HG03442 (cell line): ENCODE data around the gene ABCC1.
"Not testable (repeated sequence)": the region's sequence is repeated elsewhere in the genome, so short reads cannot be mapped to it uniquely, and the experiment has no call there.

ENCODE experiments used
- ATAC-seq: cut with Tn5 transposase; IDR thresholded peaks from one replicate; pipeline ENCODE4 v1.9.1; 2021; ENCODE audit warnings: mild to moderate bottlenecking, moderate library complexity; ENCODE audit not compliant: unreplicated experiment

Gene ABCC1

DNA sequence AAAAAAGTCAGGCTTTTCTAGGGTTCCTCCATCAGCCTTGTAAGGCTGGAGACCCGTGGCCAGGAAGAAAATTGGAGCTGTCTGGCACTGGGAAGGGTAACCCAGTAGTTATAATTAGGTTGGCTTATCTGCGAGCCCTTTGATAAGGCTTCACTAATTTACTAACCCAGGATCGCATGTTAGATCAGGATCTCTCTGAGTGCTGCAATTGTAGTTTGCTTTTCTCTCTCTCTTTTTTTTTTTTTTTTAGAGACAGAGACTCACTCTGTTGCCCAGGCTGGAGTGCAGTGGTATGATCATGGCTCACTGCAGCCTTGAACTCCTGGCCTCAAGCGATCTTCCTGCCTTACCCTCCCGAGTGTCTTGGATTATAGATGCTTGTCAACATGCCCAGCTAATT lies 17.0 kb downstream of the ABCC1 start:
- ATAC-seq, result no peak

DNA sequence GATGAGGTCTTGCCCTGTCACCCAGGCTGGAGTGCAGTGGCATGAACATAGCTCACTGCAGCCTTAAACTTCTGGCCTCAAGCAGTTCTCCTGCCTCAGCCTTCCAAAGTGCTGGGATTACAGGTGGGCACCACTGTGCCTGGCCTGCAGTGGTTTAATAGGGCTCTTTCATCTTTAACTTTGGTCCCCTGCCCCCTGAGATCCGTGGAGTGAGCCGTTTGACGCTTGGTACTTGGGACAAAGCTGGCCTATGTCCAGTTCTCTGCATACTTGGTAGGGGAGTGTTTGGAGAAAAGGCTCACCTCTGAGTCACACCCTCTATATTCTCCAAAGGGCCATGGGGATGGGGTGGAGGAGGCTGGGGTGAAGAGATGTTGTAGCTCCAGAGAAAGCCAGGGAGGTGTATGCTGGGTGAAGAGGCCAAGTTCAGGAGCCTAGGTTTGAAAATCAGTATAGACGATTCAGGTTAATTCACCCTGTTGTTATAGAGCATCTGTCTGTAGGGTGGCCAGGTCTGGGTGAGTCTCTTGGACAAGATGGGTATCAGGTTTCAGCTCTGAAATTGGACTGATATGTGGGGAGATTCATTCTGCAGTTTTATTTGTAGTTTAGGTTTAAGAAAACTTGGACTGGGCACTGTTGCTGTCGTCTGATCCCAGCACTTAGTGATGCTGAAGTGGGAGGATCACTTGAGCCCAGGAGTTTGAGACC lies 17.6 kb downstream of the ABCC1 start:
- no peak for ATAC-seq

DNA sequence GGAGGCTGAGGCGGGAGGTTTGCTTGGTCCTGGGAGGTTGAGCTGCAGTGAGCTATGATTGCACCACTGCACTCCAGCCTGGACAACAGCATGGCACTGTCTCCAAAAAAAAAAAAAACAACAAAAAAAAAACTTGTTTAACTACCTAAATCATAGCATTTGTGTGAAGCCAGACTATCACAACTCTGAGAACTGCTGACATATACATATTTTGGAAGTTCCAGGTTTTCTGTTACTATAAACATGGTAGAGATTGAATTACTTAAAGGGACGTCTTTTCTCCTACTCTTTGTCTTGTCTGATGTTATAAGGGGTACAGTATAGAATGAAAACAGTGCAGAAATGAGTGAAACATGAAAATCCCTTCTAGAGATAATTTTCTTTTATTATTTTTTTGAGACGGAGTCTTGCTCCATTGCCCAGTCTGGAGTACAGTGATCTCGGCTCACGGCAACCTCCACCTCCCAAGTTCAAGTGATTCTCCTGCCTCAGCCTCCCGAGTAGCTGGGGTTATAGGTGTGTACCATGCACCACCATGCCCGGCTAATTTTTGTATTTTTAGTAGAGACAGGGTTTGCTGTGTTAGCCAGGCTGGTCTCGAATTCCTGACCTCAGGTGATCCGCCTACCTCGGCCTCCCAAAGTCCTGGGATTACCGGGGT lies 18.4 kb downstream of the ABCC1 start:
- ATAC-seq, result no peak

DNA sequence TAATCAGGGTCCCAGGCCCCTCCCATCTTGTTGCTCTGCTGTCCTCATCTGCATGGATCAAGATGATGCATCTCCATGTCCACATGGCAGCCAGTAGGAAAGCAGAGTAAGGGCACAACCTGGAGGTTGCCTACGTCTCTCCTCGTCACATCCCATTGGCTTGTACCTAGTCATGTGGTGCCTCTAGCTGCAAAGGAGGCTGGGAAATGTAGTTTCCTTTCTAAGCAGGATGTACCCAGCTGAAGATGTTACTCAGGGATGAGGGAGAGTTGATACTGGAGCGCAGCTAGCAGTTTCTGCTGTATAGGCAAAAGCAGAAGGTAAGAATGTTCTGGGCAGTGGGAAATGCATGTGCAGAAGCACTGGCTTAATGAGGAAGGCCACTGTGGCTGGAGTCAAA lies 20.8 kb downstream of the ABCC1 start:
- no peak for ATAC-seq

- ATAC-seq, result no peak
These were observed 21.5 kb downstream of the ABCC1 start for GRCh38 chr16:15970743-15971439.

- ATAC-seq, result no peak
These were observed 22.0 kb downstream of the ABCC1 start for GRCh38 chr16:15971440-15971815.

- no peak for ATAC-seq
These were observed 22.8 kb downstream of the ABCC1 start for GRCh38 chr16:15972046-15972868.

DNA sequence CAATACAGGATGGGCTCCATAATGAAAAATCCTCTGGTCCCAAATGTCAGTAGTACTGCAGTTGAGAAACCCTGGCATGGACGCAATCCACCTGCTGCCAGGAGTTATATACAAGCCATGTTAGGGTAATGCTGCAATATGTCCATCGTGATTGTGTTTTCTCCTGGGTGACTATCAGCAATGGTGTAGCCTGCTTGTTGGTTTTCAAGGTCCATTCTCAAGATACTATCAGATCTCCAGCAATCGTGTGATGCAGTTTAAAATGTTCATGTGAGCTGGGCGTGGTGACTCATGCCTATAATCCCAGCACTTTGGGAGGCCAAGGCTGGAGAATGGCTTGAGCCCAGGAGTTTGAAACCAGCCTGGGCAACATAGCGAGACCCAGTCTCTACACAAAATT lies 24.0 kb downstream of the ABCC1 start:
- no peak for ATAC-seq

DNA sequence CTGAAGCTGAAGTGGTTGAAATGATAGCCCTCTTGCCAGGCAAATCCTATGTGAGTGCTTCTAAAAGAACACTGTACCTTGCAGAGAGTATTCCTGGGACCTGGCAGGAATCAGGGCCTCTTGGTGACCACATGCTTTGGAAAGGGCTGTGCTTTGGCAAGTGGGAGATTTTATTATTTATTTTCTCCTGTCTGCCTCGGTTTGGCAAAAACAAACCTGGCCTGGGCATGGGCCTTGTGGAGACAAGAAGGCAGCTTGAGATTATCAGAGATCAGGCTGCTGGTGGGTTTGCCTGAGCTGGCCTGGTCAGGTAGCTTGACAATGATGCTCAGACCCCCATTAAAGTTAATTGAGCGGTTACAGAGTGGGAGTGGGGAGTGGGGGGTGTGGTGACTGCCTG lies 24.6 kb downstream of the ABCC1 start:
- ATAC-seq, result no peak

GRCh38 chr16:15975172-15975571 lies 25.8 kb downstream of the ABCC1 start:
- ATAC-seq, result no peak

- ATAC-seq, result no peak
These were observed 26.9 kb downstream of the ABCC1 start for GRCh38 chr16:15976225-15976812.

DNA sequence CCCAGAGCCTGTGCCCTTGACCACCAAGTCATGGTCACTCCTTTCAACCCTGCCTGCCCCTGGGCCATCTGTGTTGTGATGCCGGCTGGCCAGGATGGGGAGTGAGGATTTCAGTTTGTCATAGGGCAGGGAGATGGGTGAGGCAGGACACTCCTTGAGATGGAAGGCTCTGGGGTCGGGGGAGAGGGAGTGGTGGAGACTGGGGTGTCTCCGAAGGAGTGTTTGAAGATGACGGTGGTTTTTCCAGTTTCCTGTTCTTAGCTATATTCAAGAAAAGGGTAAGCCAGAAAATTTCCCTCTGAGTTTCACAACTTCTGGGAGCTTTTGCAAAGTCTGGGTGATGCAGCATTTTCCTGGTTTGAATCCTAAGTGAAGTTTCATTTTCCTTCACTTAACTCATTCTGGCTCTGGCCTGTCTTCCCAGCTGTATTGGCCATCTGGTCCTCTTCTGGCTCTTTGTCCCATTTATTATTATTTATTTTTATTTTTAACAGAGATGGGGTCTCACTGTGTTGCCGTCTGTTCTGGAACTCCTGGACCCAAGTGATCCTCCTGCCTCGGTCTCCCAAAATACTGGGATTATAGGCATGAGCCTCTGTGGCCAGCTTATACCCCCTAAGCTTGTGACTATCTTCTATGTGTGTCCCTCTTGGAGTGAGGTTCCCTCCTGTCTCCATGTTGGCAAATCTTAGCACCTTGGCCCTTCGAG lies 27.7 kb downstream of the ABCC1 start:
- no peak for ATAC-seq

GRCh38 chr16:15979801-15980200 lies 30.4 kb downstream of the ABCC1 start:
- ATAC-seq, result no peak

DNA sequence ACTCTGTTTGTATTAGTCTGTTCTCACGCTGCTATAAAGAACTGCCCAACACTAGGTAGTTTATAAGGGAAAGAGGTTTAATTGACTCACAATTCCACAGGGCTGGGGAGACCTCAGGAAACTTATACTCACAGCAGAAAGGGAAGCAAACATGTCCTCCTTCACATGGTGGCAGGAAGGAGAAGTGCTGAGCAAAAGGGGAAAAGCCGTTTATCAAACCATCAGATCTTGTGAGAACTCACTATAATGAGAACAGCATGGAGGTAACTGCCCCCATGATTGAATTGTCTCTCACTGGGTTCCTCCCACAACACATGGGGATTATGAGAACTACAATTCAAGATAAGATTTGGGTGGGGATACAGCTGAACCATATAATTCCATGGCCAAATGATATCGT lies 30.9 kb downstream of the ABCC1 start:
- no peak for ATAC-seq

DNA sequence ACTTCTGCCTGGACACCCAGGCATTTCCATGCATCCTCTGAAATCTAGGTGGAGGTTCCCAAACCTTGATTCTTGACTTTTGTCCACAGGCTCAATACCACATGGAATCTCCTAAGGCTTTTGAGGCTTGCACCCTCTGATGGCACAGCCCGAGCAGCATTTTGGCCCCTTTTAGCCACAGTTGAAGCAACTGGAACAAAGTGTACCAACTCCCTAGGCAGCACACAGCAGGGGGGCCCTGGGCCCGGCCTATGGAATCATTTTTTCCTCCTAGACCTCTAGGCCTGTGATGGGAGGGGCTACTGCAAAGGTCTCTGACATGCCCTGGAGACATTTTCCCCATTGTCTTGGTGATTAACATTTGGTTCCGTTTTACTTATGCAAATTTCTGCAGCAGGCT lies 32.0 kb downstream of the ABCC1 start:
- no peak for ATAC-seq

DNA sequence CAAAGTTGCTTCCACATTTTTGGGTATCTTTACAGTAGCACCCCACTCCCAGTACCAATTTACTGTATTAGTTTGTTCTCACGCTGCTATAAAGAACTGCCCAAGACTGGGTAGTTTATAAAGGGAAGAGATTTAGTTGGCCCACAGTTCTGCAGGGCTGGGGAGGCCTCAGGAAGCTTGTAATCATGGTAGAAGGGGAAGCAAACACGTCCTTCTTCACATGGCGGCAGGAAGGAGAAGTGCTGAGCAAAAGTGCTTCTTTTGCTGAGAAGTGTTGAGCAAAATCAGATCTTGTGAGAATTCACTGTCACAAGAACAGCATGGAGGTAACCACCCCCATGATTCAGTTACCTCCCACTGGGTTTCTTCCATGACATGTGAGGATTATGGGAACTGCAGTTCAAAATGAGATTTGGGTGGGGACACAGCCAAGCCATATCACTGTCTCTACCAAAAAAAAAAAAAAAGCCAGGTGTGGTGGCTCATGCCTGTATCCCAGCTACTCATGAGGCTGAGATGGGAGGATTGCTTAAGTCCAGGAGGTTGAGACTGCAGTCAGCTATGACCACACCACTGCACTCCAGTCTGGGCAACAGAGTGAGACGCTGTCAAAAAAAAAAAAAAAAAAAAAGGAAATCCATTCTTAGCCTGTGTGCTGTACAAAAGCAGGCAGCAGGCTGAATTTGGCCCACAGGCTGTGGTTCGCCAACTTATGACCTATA lies 32.9 kb downstream of the ABCC1 start:
- ATAC-seq, result not testable (repeated sequence)

- ATAC-seq, result no peak
These were observed 34.5 kb downstream of the ABCC1 start for GRCh38 chr16:15983898-15984297.

DNA sequence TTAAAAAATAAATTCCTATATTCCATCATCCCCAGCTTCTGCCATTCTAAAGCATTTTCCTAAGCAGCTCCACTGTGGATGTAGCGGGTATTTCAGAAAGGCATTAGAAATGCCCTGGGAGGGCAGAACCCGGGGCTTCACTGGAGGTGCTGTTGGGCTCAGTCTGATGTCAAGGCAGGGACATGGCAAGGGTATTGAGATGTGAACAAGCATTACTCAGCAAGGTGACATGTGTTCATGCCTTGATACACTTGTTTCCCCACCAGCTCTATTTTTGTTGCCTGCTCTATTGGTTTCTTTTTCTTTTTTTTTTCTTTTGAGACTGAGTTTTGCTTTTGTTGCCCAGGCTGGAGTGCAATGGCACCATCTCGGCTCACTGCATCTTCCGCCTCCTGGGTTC lies 35.7 kb downstream of the ABCC1 start:
- ATAC-seq, result no peak

DNA sequence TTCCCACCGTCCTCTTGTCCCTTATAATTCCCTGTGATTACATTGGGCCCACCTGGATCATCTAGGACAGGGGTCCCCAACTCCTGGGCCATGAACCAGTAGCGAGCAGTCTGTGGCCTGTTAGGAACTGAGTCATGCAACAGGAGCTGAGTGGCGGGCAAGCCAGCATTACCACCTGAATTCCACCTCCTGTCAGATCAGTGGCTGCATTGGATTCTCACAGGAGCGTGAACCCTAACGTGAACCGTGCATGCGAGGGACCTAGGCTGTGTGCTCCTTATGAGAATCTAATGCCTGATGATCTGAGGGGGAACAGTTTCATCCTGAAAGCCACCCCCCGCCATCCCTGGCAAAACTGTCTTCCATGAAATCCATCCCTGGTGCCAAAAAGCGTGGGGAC lies 36.8 kb downstream of the ABCC1 start:
- no peak for ATAC-seq
